SK-N-SH treated with all-trans-retinoic acid at 6 μM for 48 hours (cell line): ENCODE data around the gene AGBL3.

Source experiments
- ESRRG ChIP-seq: fragments of 250-450 bp; sonication (Bioruptor Pico); IDR thresholded peaks from 2 replicates; pipeline ENCODE4 v1.6.1; 2021; ENCODE audit warnings: mild to moderate bottlenecking
- PPARA ChIP-seq: fragments of 250-450 bp; sonication (Bioruptor Pico); IDR thresholded peaks from 2 replicates; pipeline ENCODE4 v1.5.0; 2020; ENCODE audit warnings: mild to moderate bottlenecking, borderline replicate concordance
- RARB ChIP-seq: fragments of 250-450 bp; sonication (Bioruptor Pico); IDR thresholded peaks from 2 replicates; pipeline ENCODE4 v1.8.0; 2021; ENCODE audit warnings: mild to moderate bottlenecking, moderate library complexity
- SNAI2 ChIP-seq: fragments of 250-450 bp; sonication (Bioruptor Pico); IDR thresholded peaks from 2 replicates; pipeline ENCODE4 v1.5.0; 2020; ENCODE audit warnings: mild to moderate bottlenecking, moderate library complexity
- TF ChIP-seq, protein P1 (sequence below): fragments of 250-450 bp; sonication (Bioruptor Pico); IDR thresholded peaks from 2 replicates; pipeline ENCODE4 v1.8.0; 2020; ENCODE audit warnings: mild to moderate bottlenecking, moderate library complexity, borderline replicate concordance
- TF ChIP-seq, protein P2 (sequence below): fragments of 250-450 bp; sonication (Bioruptor Pico); IDR thresholded peaks from 2 replicates; pipeline ENCODE4 v1.5.1; 2021; ENCODE audit warnings: mild to moderate bottlenecking, moderate library complexity

DNA sequence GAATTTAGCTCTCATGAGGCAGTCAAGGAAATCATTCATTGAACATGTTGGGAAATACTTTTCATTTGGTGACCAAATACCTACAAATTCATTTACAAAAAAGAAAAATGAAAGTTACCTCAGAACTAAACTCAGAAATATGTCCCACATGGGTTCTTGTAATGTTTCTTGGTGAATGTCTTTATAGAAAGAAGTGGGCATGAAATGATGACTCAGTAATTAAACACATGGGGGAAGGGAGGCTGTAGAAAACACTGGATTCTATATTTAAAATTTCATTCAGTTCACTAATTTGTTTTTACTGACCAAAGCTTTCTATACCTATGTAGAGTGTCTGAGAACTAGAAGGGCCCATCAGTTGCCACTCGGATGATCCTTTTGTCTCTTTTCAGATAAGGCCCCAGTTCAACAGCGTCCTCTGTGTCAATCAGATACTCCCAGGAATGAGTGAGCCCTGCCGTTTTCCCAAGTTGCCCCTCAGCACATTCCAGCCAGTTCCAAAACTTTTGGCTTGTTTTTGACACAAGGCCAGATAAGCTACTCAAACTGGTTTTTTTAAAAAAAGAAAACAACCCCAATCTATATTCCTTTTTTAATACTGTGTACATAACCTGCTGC is 49.3 kb upstream of the AGBL3 start:
- TF ChIP-seq RARB (CRISPR knock-in tag) = no peak
- TF ChIP-seq, protein P1, sequence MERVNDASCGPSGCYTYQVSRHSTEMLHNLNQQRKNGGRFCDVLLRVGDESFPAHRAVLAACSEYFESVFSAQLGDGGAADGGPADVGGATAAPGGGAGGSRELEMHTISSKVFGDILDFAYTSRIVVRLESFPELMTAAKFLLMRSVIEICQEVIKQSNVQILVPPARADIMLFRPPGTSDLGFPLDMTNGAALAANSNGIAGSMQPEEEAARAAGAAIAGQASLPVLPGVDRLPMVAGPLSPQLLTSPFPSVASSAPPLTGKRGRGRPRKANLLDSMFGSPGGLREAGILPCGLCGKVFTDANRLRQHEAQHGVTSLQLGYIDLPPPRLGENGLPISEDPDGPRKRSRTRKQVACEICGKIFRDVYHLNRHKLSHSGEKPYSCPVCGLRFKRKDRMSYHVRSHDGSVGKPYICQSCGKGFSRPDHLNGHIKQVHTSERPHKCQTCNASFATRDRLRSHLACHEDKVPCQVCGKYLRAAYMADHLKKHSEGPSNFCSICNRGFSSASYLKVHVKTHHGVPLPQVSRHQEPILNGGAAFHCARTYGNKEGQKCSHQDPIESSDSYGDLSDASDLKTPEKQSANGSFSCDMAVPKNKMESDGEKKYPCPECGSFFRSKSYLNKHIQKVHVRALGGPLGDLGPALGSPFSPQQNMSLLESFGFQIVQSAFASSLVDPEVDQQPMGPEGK (CRISPR knock-in tag) = no peak
- no peak for TF ChIP-seq PPARA (CRISPR knock-in tag)
- TF ChIP-seq, protein P2, sequence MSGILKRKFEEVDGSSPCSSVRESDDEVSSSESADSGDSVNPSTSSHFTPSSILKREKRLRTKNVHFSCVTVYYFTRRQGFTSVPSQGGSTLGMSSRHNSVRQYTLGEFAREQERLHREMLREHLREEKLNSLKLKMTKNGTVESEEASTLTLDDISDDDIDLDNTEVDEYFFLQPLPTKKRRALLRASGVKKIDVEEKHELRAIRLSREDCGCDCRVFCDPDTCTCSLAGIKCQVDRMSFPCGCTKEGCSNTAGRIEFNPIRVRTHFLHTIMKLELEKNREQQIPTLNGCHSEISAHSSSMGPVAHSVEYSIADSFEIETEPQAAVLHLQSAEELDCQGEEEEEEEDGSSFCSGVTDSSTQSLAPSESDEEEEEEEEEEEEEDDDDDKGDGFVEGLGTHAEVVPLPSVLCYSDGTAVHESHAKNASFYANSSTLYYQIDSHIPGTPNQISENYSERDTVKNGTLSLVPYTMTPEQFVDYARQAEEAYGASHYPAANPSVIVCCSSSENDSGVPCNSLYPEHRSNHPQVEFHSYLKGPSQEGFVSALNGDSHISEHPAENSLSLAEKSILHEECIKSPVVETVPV (CRISPR knock-in tag) = no peak
- TF ChIP-seq SNAI2 (CRISPR knock-in tag) = no peak
- no peak for TF ChIP-seq ESRRG (CRISPR knock-in tag)
